T-helper 22 cell (primary cell): ENCODE results near the gene LRRC75A.
"Not testable (repeated sequence)": the region's sequence is repeated elsewhere in the genome, so short reads cannot be mapped to it uniquely, and the experiment has no call there.

Experiments used
- DNase-seq: peaks from one replicate; pipeline ENCODE4 v3.0.0-alpha.2; 2020; ENCODE audit warnings: low read depth

LRRC75A gene, protein sequence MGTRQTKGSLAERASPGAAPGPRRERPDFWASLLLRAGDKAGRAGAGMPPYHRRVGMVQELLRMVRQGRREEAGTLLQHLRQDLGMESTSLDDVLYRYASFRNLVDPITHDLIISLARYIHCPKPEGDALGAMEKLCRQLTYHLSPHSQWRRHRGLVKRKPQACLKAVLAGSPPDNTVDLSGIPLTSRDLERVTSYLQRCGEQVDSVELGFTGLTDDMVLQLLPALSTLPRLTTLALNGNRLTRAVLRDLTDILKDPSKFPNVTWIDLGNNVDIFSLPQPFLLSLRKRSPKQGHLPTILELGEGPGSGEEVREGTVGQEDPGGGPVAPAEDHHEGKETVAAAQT

DNA sequence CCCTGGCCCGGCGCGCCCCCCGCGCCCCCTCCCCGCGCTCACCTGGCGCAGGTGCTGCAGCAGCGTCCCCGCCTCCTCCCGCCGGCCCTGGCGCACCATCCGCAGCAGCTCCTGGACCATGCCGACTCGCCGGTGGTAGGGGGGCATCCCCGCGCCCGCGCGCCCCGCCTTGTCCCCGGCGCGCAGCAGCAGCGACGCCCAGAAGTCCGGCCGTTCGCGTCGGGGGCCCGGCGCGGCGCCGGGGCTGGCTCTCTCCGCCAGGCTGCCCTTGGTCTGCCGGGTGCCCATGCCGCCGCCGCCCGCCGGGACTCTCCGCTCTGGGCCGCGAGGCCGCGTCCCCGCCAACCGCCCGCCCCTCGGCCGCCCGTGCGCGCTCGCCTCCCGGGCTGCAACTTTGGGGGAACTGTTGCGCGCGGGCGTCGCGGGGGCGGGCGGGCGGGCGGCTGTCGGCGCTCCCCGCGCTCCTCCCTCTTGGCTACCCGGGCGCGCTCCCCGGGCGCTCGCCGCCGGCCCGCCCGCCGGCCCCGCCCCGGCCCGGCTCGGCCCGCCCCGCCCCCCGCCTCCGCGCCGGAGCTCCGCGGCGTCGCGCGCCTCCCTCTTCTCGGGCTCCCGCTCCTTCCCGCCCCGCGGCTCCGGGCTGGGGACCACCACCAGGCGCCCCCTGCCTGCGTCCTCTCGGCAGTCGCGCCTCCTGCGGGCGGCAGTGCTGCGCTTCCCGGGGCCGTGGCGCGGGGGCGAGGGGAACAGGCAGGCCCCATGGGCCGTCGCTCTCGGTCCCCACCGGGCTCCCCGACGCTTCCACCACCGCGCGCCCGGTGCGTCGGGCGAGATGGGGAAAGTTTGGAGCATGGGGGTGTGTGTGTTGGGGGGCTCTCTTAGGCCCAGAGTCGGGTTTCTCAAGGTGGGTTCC lies at the start of gene LRRC75A:
Gene LRRC75A (minus strand): TSS at position 491 of the 910 bp plus-strand sequence. CDS start 203 bp downstream, at position 288.
- DNase-seq = peak; percentile 37

DNA sequence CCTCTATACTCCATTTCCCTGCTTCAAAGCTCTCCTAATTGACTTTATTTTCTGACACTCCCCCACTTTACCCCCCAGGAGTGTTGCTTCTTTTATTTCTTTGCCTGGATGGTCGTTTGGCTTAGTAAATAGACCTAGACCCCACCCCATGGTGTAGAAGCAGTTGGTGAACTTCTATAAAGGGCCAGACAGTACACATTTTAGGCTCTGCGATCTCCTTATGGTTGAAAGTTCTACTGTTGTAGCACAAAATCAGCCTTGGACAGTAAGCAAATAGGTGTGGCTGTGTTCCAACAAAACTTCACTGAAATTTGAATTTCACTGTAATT lies 45.1 kb upstream of the LRRC75A start:
- no peak for DNase-seq

DNA sequence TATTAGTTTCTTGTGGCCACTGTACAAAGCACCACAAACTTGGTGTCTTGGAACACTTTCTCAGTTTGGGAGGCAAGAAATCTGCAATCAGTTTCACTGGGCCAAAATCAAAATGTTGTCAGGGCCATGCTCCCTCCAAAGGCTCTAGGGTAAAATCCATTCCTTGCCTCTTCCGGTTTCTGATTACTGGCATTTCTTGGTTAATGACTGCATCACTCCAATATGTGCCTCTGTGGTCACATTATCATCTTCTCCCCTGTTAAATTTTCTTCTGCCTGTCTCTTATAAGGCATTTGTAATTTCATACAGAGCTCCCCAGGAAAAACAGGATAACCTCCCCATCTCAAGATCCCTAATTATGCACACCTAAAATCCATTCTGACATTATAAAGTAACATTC lies 42.2 kb upstream of the LRRC75A start:
- no peak for DNase-seq

DNA sequence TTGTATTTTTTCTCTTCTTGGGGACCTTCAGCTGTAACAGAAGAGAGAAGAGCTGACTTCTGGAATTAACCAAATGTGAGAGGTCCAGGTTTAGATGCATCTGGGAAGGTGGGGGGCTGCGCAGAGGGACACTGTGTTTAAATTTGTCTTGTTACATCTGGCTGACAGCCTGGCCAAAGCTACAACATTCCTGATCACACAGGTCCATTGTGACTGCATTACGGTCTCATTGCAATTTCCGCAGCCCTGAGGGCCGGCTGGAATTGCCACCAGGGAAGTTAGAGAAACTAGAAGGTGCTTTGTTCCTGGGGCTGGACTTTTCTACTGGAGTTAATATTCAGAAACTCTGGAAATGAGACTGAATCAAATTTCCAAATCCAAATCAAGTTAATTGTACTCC lies 37.9 kb upstream of the LRRC75A start:
- DNase-seq = no peak

DNA sequence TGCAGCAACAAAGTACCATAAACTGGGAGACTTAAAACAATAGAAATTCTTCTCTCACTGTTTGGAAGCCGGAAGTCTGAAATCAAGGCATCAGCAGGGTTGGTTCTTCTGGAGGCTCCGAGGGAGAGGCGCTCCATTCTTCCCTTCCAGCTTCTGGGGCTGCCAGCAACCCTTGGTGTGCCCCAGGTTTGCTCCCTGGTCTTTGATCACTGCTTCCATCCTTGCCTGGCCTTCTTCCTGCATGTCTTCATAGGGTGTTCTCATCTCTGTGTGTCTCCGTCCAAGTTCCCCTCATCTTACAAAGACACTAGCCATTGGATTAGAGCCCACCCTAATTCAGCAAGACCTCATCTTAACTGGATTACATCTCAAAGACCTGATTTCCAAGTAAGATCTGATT lies 35.3 kb upstream of the LRRC75A start:
- no peak for DNase-seq

DNA sequence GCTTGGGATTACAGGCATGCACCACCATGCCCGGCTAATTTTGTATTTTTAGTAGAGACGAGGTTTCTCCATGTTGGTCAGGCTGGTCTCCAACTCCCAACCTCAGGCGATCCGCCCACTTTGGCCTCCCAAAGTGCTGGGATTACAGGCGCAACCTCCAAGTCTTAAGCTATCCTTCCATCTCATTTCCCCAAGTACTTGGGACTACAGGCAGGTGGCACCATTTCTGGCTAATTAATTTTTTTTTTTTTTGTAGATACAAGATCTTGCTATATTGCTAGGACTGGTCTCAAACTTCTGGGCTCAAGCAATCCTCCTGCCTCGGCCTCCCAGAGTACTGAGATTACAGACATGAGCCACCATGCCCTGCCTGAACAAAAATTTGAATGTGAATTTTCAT lies 33.6 kb upstream of the LRRC75A start:
- DNase-seq = not testable (repeated sequence)

DNA sequence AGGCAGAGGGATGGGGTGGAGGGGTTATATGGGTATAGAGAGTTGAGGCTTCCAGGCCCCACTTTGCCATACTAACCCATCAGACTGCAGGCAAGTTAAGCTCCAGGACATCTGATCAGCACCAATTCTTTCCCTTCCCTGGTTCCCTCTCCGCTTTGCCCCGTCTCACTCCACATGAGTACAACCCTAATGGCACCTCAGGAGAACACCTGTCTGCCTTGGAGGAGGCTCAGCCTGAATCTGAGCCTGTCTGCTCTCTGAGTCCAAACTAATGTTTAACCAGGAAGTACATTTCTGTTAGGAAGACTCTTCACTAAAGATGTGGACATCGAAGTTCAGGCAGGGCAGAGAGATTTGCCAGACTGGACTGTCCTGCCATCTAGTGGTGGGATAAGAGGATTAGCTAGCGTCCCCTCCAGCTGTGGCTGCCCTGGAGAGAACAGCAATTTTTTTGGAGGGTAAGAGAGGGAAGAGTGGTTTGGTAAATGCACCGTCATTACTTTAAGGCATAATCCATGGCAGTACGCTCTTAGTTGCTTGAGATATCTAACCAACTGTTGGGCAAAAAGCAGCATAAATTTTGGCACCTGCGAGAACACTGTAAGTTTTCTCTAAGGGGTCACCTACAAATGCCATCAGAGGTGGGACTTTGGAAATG lies 29.2 kb upstream of the LRRC75A start:
- DNase-seq = peak; percentile 28

DNA sequence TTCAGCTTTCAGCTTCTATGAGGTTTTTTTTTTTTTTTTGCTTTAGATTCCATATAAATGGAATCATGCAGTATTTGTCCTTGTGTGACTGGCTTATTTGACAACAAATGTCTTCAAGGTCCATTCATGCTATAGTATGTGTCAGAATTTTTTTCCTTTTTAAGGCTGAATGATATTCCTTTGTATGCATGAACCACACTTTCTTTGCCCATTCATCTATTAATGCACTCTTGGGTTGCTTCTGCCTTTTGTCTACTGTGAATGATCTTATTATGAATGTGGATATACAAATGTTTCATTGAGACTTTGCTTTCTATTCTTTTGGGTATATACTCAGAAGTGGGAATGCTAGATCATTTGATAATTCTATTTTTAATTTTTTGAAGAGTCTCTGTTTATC lies 27.0 kb upstream of the LRRC75A start:
- DNase-seq = no peak

DNA sequence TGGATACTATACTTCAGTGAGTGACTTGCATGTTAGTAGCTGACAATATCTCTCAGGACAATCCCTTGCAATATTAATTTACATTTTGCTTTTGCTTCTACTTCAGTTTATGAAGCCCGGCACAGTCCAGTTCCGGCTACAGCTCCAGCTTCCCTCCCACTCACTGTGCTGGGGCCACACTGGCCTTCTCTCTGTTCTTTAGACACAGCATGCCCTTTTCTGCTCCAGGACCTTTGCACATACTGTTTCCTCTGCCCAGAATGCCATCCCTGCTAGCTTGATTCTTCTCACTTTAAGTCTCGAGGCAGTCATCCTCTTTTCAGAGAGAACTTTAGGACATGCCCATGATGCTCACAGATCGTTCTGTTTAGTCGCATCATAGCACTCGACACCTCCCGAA lies 25.5 kb upstream of the LRRC75A start:
- no peak for DNase-seq

DNA sequence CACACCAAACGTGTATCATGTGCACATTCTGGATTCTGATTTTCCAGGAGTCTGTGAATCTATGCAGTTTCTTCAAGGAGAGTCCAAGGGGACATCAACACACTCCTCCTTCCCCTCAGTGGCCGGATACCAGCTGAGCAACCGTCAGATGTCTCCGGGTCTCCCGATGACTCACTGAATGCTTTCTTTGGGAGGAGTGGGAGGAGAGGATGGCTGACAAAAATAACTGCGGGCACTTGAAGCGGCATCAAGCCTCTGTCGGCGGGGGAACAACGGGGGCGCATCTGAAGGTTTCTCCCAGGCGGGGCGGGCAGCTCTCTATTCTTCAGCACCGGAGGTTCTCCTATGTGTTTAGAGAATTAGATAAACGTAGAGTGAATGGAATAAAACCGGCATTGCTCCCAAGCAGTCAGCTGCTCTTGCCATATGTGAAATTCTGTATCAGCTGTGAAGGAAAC lies 24.6 kb upstream of the LRRC75A start:
- no peak for DNase-seq

DNA sequence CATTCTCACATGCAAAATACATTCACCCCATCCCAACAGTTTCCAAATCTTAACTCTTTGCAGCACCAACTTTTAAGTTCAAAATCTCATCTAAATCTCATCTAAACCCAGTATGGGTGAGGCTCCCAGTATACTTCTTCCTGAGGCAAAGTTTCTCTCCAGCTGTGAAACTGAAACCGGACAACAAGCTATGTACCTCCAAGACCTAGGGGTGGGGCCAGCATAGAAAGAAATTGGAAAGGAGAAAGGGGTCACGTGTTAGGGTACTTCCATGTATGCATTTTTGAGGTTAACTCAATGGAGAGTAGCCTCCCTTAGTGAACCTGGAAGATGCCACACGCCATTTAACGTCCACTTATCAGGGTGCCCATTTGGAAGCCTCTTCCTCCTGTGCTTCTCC lies 23.9 kb upstream of the LRRC75A start:
- DNase-seq = no peak

DNA sequence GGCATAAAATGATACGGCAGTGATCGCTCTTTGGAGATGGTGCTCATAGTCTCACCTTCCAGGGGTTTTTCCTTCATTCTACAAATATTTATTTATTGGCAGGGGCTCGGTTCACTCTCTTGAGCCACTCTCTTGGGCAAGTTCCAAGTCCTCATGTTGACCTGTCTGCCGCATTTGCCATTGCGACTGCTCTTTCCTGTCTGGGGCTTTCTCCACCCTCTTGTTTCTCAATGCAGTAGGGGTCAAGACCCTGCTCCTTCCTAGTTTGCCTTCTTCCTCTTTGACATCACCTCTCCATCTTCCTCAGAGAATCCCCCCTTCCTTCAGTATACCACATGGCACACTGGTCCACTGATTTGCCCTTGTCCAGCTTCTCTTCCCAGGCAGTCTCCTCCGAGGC lies 21.9 kb upstream of the LRRC75A start:
- DNase-seq = no peak

DNA sequence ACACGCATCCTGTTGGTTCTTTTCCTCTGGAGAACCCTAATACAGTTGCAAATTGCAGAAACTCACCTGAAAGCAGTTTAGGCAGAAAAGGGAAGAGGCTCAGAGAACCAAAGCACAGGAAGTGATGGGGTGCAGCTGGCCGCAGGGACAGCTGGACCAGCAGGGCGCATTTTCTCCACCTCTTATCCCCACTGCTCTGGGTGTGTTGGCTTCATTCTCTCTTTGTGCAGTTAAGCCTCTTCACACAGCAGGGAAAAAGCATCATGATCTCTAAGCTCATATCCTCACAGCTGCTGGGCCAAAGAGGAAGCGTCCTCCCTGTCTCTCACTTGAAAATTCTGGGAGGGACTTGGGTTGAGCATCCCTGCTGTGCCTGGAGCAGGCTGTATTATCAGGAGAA lies 20.0 kb upstream of the LRRC75A start:
- DNase-seq = no peak

DNA sequence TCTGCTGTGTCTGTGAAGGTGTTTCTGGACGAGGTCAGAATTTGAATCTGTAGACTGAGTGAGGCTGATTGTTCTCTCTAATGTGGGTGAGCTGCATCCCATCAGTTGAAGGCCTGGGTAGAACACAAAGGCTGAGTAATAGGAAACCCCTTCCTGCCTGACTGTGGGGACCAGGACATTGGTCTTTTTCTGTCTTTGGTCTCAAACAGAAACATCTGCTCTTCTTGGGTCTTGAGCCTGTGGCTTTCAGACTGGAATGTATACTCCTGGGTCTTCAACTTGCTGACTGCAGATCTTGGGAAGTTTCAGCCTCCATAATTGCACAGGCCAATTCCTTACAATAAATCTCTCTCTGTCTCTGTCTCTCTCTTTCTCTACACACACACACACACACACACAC lies 19.6 kb upstream of the LRRC75A start:
- no peak for DNase-seq

DNA sequence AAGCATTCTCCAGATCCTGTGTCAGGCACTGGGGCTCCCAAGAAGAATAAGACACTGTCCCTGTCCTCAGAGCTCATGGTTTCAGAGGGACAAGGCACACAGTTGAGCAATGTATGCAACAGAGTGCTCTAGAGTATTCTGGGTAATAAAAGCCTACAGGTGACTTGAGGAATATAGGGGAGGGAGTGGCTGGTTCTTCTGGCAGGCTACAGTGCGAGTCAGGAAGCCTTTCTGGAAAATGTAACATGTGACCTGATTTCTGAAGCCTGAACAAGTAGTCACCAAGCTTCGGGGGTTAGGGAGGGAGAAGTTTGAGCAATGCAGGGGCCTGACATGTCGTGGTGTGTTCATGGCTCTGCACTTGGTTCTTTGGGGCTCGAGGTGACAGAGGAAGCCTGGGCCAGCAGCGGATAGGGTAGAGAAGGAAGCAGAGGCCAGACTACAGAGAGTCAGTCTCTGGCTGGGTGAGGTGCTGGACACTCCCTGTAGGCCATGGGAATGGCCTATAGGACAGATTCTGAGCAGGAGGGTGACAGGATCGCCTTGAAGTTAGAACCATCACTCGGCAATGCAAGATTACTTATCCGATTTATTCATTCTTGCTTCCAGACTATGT lies 16.0 kb upstream of the LRRC75A start:
- no peak for DNase-seq

DNA sequence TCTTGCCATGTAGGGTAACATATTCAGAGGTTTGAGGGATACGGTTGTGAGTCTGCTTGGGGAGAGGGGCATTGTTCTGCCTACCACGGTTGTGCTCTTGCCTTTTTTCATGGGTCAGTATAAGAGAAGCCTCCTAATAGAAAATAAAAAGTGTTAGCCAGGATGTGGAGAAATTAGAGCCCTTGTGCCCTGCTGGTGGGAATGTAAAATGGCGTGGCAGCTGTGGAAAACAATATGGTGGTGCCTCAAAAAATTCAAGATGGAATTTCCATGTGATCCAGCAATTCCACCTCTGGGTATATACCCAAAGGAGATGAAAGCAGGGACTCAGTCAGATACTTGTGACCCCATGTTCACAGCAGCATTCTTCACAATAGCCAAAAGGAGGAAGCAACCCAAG lies 14.2 kb upstream of the LRRC75A start:
- no peak for DNase-seq

DNA sequence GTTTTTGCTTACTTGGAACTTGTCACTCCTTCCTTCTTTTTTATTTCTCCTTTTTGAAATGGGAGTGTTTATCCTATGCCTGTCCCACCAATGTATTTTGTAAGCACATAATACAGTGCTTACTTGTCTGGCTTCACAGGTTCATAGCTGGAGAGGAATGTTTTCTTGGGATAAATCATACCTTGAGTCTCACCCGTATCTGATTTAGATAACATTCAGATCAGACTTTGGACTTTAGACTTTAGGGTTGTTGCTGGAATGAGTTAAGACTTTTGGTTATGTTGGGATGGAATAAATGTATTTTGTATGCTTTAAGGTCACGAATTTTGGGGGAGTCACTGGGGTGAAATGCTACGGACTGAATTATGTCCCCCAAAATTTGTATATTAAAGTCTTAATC lies 13.0 kb upstream of the LRRC75A start:
- no peak for DNase-seq

DNA sequence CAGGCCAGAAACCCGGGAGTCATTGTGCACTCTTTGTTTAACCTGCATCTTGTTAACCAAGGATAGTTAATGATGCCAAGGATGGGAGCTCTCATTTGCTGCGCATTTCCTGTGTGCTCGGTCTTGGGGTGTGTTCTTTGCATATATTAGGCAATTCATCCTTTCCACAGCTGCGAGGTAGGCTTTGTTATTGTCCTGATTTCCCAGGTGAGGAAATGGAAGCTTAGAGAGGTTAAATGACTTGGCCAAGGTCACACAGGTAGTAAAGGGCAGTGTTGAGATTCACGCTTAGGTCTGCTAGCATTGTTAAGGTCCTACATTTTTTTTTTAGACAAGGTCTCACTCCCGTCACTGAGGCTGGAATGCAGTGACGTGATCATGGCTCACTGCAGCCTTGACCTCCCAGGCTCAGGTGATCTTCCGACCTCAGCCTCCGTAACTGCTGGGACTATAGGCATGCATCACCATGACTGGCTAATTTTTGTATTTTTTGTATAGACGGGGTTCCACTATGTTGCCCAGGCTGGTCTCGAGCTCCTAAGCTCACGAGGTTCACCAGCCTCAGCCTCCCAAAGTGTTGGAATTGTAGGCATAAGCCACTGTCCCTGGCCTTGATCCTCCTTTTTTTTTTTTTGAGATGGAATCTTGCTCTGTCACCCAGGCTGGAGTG lies 5.0 kb upstream of the LRRC75A start:
- DNase-seq = no peak

DNA sequence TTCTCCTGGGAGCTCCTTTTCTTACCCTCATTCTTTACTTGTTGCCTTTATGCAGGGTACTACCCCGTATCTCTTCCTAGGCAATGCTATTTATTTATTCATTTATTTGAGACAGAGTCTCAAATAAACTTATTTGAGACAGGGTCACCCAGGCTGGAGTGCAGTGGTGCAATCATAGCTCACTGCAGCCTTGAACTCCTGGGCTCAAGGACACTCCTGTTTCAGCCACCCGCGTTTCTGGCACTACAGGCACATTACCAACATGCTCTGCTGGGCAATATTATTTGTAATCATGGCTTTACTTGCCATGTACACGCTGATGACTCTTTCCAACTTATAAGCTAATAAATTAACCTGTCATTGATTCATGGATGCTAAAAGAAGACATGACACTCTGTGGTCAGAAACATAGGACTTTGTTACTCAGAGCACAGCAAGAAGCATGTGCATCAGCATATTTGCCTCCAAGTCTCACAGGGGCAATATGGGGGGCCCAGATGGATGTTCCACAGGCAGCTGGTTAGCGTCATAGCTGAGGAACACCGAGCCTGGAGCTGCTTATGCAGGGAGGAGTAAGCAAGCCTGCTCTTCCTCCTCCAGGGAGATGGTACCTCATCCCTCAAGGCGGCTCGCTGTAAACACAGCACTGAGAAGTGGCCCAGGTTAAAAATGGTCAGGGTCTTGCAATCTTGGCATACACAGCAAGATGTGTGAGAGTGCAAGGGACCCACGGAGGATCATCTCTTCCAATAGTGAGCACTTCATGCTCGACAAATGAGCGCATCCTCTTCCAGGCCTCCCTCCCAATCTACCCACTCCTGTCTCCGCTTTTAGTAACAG lies 4.2 kb upstream of the LRRC75A start:
- no peak for DNase-seq

DNA sequence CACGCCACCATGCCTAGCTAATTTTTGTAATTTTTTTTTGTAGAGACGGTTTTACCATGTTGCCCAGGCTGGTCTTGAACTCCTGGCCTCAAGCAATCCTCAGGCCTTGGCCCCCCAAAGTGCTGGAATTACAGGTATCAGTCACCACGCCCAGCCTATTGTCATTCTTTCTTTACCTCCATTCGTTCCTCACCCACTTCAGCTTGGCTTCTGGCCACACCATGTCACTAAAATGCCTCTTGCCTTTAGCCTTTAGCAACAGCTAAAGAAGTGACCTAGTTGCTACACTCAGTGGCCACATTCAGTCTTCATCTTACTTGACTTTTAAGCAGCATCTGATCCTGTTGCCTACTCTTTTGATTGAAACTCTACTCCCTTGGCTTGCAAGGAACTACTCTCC lies 3.6 kb upstream of the LRRC75A start:
- no peak for DNase-seq

DNA sequence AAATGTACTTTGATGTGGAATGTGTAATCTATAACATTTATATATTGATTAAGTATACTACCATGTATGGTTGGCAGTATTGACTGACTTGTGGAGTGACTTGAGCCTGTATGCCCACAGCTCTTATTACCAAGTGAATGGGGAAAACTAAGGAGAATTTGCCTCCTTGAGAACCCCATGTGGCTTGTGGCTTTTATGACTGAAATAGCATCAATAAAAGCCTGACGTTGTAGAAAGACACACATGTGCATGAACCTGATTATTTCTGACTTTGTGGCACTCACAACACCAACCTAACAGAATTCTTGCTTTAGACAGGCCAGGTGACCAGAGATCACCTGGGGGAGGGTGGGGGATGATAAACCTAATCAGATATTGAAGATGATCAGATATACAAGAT lies 2.1 kb upstream of the LRRC75A start:
- DNase-seq = no peak
